Endodermal cell (in vitro differentiated cells): ENCODE results near the gene APOBEC3A. TPM values are rescaled to one million over a fixed set of nuclear protein-coding genes. Genes with fewer than 3 reads are reported as not detected.

Source experiments
- DNase-seq: peaks from one replicate; pipeline ENCODE4 v3.0.0-alpha.2; 2017
- H3K27ac ChIP-seq: 2 replicates; pipeline ENCODE4 v1.5.1; 2013; ENCODE audit warnings: mild to moderate bottlenecking, low read depth, low read length, moderate library complexity
- H3K27me3 ChIP-seq: 2 replicates; pipeline ENCODE4 v1.6.1; 2013; ENCODE audit warnings: mild to moderate bottlenecking, low read length, moderate library complexity; ENCODE audit not compliant: insufficient read depth, control insufficient read depth, poor library complexity, severe bottlenecking
- H3K36me3 ChIP-seq: 2 replicates; pipeline ENCODE4 v1.7.0; 2013; ENCODE audit warnings: mild to moderate bottlenecking, low read length, moderate library complexity; ENCODE audit not compliant: control insufficient read depth, insufficient read depth
- H3K4me1 ChIP-seq: one replicate; pipeline ENCODE4 v1.7.0; 2013; ENCODE audit warnings: low read length; ENCODE audit not compliant: control insufficient read depth, insufficient read depth
- H3K4me3 ChIP-seq: 2 replicates; pipeline ENCODE4 v1.5.1; 2013; ENCODE audit warnings: mild to moderate bottlenecking, low read length, moderate library complexity
- H3K9ac ChIP-seq: 2 replicates; pipeline ENCODE4 v1.6.1; 2013; ENCODE audit warnings: mild to moderate bottlenecking, low read length, moderate library complexity; ENCODE audit not compliant: poor library complexity, severe bottlenecking; ENCODE audit errors: extremely low read depth
- H3K9me3 ChIP-seq: 2 replicates; pipeline ENCODE4 v1.6.1; 2013; ENCODE audit warnings: mild to moderate bottlenecking, low read length, moderate library complexity; ENCODE audit not compliant: control insufficient read depth
- H3K27ac Mint-ChIP-seq: 2 replicates; pipeline ENCODE4 v1.8.0; 2020; ENCODE audit warnings: mixed read lengths
- H3K27me3 Mint-ChIP-seq: 2 replicates; pipeline ENCODE4 v1.8.0; 2021; ENCODE audit warnings: mild to moderate bottlenecking, mixed read lengths; ENCODE audit not compliant: insufficient read depth
- H3K36me3 Mint-ChIP-seq: 2 replicates; pipeline ENCODE4 v1.8.0; 2020; ENCODE audit warnings: low read depth, mixed read lengths
- H3K4me1 Mint-ChIP-seq: 2 replicates; pipeline ENCODE4 v1.8.0; 2020; ENCODE audit warnings: mixed read lengths
- H3K4me3 Mint-ChIP-seq: 2 replicates; pipeline ENCODE4 v1.8.0; 2020; ENCODE audit warnings: mild to moderate bottlenecking, moderate library complexity, mixed read lengths
- H3K9me3 Mint-ChIP-seq: 2 replicates; pipeline ENCODE4 v1.8.0; 2020; ENCODE audit warnings: mild to moderate bottlenecking, mixed read lengths
- CTCF ChIP-seq: fragments of 200-600 bp; sonication (generic); conservative IDR thresholded peaks from 2 replicates; pipeline ENCODE4 v1.5.0; 2021; ENCODE audit warnings: antibody characterized with exemption, mild to moderate bottlenecking
- WGBS, 2 experiments: methylation state at CpG; one replicate each; pipeline versions ENCODE4 v1.1.5 to v1.1.7; 2013; ENCODE audit warnings: missing lambda C conversion rate in 2 of 2, mixed read lengths in 1 of 2; ENCODE audit not compliant: insufficient coverage in 1 of 2, insufficient read length in 1 of 2; 5-methylcytosine and 5-hydroxymethylcytosine counted together
- total RNA-seq, 2 donors: library from RNA; stranded (reverse); fragmentation: NEBNext Ultra II Directional in 1 of 2; extraction: Animal tissue kit (Norgen Biotek cat#: 25700) in 1 of 2; gene quantifications; 2 replicates in 1 of 2; 3 replicates in 1 of 2; pipeline ENCODE4 v1.2.1, GENCODE V29; 2021

Gene APOBEC3A
- total RNA-seq, 2 donors from 2014 or later: not detected

DNA sequence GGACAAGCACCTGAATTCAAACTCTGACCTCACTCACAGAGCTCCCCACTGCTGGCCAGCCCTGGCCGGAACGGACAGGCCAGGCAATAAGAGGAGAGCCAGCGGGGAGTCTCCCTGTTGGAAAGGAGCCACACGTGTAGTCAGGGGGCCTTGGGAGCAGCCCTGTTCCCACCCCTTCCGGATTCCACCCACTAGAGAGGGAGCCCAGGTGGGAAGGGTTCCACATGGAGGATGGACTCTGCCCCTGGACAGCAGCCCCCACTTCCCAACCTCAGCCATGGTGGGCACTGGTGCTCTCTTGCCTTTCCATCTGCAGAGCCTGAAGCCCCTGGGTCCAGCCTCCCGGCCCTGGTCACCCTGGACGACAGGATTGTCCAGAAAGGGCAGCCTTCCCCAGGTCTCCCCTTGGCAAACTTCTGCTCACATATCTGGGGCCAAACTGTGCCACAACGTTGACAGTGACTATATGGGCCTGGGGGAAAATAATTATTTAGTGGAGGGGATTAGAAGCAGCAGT, 7.5 kb upstream of the APOBEC3A start:
- Mint-ChIP-seq H3K27me3 (peaks cover 12% of the 10 kb centered on the region), H3K9me3 (no peaks in the 10 kb centered on the region), H3K27ac (no peak overlapping the region), H3K4me3 (no peak overlapping the region), H3K4me1 (no peaks in the 10 kb centered on the region), H3K36me3 (no peaks in the 10 kb centered on the region)
- DNase-seq: peak; percentile 28
- Histone ChIP-seq H3K4me3 (no peak overlapping the region), H3K9me3 (no peaks in the 10 kb centered on the region), H3K27me3 (no peaks in the 10 kb centered on the region), H3K27ac (no peak overlapping the region), H3K4me1 (no peaks in the 10 kb centered on the region), H3K9ac (no peak overlapping the region), H3K36me3 (no peaks in the 10 kb centered on the region)
- no peak for TF ChIP-seq CTCF
- WGBS, 2 experiments: 80 to 81% methylated on average over 5 to 8 of the region's 8 CpGs

DNA sequence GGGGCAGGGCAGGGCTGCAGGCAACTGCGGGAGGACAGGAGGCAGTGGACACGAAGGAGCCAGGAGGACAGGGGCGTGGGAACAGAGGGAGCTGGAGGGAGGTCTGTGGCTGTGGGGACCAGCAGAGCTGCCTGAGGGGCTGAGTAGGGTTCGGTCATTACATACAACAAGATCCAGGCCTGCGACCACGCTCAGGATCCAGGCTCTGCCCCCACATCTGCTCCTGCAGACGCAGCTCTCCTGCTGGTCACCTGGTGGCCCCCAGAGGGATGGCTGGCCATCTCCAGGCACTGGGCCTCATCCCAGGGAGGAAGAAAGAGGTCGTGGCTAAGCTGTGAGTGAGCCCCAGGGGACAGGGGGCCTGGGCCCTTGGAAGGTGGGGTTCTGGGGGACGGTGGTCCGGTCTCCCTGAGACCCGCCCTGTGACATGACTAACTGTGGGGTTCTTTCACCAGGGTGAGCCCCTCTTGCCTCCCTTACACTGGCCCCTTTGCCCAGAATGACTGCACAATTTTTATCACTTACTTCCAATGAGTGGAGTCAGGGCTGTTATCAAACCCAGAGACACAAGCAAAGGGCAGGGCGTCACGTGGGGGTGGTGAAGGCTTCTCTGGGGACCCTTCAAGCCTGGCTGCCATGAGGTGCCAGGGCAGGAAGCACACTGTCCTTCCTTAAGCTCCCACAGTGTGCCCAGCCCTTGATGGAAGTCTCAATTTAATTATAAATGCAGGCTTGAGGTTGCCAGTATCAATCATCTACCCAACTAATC, 6.7 kb upstream of the APOBEC3A start:
- H3K9me3 Mint-ChIP-seq: no peaks in the 10 kb centered on the region
- Histone ChIP-seq H3K27me3 (no peaks in the 10 kb centered on the region), H3K4me3 (no peak overlapping the region), H3K27ac (no peak overlapping the region), H3K36me3 (no peaks in the 10 kb centered on the region), H3K9ac (no peak overlapping the region), H3K9me3 (no peaks in the 10 kb centered on the region), H3K4me1 (no peaks in the 10 kb centered on the region)
- TF ChIP-seq CTCF: peak; percentile 36
- H3K36me3 Mint-ChIP-seq: no peaks in the 10 kb centered on the region
- no peaks in the 10 kb centered on the region for H3K4me1 Mint-ChIP-seq
- no peak overlapping the region for H3K27ac Mint-ChIP-seq
- H3K4me3 Mint-ChIP-seq: no peak overlapping the region
- peaks cover 11% of the 10 kb centered on the region for H3K27me3 Mint-ChIP-seq
- WGBS, 2 experiments: 91 to 96% methylated on average over 5 to 13 of the region's 13 CpGs
- no peak for DNase-seq

- no peaks in the 10 kb centered on the region for H3K4me1 Mint-ChIP-seq
- H3K4me1 ChIP-seq: no peaks in the 10 kb centered on the region
- DNase-seq: no peak
- H3K4me3 Mint-ChIP-seq: no peak overlapping the region
- 98 to 100% methylated on average over 1 to 2 of the region's 2 CpGs for WGBS, 2 experiments
- H3K27me3 ChIP-seq: no peaks in the 10 kb centered on the region
- H3K9me3 ChIP-seq: no peaks in the 10 kb centered on the region
- no peak overlapping the region for H3K27ac Mint-ChIP-seq
- H3K9me3 Mint-ChIP-seq: no peaks in the 10 kb centered on the region
- peaks cover 12% of the 10 kb centered on the region for H3K27me3 Mint-ChIP-seq
- TF ChIP-seq CTCF: no peak
- H3K27ac ChIP-seq: no peak overlapping the region
- H3K36me3 ChIP-seq: no peaks in the 10 kb centered on the region
- H3K9ac ChIP-seq: no peak overlapping the region
- H3K36me3 Mint-ChIP-seq: no peaks in the 10 kb centered on the region
- no peak overlapping the region for H3K4me3 ChIP-seq
Observed at GRCh38 chr22:38951734-38952133, 5.7 kb upstream of the APOBEC3A start.
